DOHH2 (cell line): ENCODE measurements around the gene LRG1.

ENCODE experiments used
- H3F3A ChIP-seq: fragments of 200-600 bp; sonication (generic), shearing (Covaris generic); 2 replicates; pipeline ENCODE4 v1.6.0; 2016; ENCODE audit warnings: antibody characterized with exemption, mild to moderate bottlenecking; ENCODE audit not compliant: control insufficient read depth, insufficient read depth
- H3K27ac ChIP-seq: fragments of 200-600 bp; sonication (generic); 2 replicates; pipeline ENCODE4 v1.5.1; 2014; ENCODE audit warnings: low read depth, mild to moderate bottlenecking, low read length, moderate library complexity
- H3K27me3 ChIP-seq: fragments of 200-600 bp; sonication (generic); 2 replicates; pipeline ENCODE4 v1.6.1; 2014; ENCODE audit warnings: mild to moderate bottlenecking, low read length, mixed read lengths; ENCODE audit not compliant: control insufficient read depth
- H3K36me3 ChIP-seq: fragments of 200-600 bp; sonication (generic); 2 replicates; pipeline ENCODE4 v1.6.1; 2014; ENCODE audit warnings: mild to moderate bottlenecking, low read length, moderate library complexity, mixed read lengths; ENCODE audit not compliant: control insufficient read depth
- H3K4me1 ChIP-seq: fragments of 200-600 bp; sonication (generic); 2 replicates; pipeline ENCODE4 v1.6.1; 2014; ENCODE audit warnings: mild to moderate bottlenecking, low read length, mixed read lengths; ENCODE audit not compliant: control insufficient read depth
- H3K4me2 ChIP-seq: fragments of 200-600 bp; sonication (generic); 2 replicates; pipeline ENCODE4 v1.6.0; 2014; ENCODE audit warnings: mild to moderate bottlenecking, low read length, moderate library complexity
- H3K4me3 ChIP-seq: fragments of 200-600 bp; sonication (generic); 2 replicates; pipeline ENCODE4 v1.5.1; 2014; ENCODE audit warnings: mild to moderate bottlenecking, low read length, mixed read lengths
- H3K79me2 ChIP-seq: fragments of 200-600 bp; sonication (generic); 2 replicates; pipeline ENCODE4 v1.6.1; 2014; ENCODE audit warnings: mild to moderate bottlenecking, low read length, mixed read lengths; ENCODE audit not compliant: control insufficient read depth
- H3K9me2 ChIP-seq: fragments of 200-600 bp; sonication (generic); replicated peaks from 2 replicates; pipeline ENCODE4 v1.6.1; 2014; ENCODE audit warnings: mild to moderate bottlenecking, low read length, mixed read lengths; ENCODE audit not compliant: control insufficient read depth
- H3K9me3 ChIP-seq: fragments of 200-600 bp; sonication (generic); 2 replicates; pipeline ENCODE4 v1.6.1; 2014; ENCODE audit warnings: antibody characterized with exemption, low read length, mixed read lengths; ENCODE audit not compliant: control insufficient read depth, insufficient read depth
- H4K20me1 ChIP-seq: fragments of 200-600 bp; sonication (generic); 2 replicates; pipeline ENCODE4 v1.6.0; 2014; ENCODE audit warnings: low read depth, mild to moderate bottlenecking, antibody characterized with exemption, low read length, moderate library complexity; ENCODE audit not compliant: control insufficient read depth, insufficient read depth
- CTCF ChIP-seq: fragments of 200-600 bp; sonication (generic); IDR thresholded peaks from one replicate; pipeline ENCODE4 v1.5.1; 2014; ENCODE audit warnings: antibody characterized with exemption, mild to moderate bottlenecking, low read depth, low read length; ENCODE audit not compliant: poor library complexity, severe bottlenecking
- EZH2phosphoT487 ChIP-seq: fragments of 200-600 bp; sonication (generic); IDR thresholded peaks from 2 replicates; pipeline ENCODE4 v1.6.1; 2017; ENCODE audit warnings: borderline replicate concordance, mild to moderate bottlenecking, antibody characterized with exemption, low read length, moderate library complexity, mixed read lengths

The LRG1 gene

DNA sequence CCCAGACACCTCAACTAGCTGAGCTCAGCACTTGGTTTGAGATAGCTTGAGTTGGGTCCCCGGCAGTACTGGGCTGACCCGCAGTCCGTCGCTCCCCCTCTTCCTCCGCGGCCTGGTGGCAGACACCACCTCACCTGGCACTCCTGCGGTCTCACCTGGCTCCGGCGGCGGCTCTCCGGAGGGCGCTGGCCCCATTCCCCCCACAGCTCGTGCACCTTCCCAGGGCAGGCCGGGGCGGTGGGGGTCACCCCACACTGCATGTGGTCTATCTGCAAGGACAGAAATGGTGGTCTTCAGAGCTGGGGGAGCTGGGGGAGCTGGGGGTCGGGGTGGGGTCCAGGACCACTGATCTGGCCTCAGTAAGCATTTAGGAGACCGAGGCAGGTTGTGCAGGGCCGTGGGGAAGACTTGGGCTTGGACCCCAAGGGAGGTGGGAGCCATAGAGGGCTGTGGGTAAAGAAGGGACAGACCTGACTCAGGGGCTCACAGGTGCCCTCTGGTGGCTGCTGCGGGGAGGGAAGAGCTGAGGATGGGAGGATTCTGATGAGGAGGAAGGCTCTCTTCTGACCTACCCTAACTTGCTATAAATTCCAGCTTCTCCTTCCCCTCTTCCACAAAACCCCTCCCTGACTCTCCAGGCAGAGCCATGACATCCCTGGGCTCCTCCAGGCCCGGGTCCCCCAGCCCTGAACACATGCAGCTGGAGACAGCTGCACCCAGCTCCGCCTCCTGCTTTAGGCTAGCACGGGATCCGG, 14.9 kb downstream of the LRG1 start:
- no peaks in the 10 kb centered on the region for H3K9me2 ChIP-seq
- no peaks in the 10 kb centered on the region for H3K79me2 ChIP-seq
- no peak overlapping the region for H3K4me2 ChIP-seq
- no peaks in the 10 kb centered on the region for H3K36me3 ChIP-seq
- TF ChIP-seq EZH2phosphoT487 (no peak), CTCF (peak; percentile 79)
- H3F3A ChIP-seq, result no peaks in the 10 kb centered on the region
- H3K4me1 ChIP-seq, result no peaks in the 10 kb centered on the region
- H3K27ac ChIP-seq, result no peak overlapping the region
- no peaks in the 10 kb centered on the region for H3K27me3 ChIP-seq
- no peak overlapping the region for H3K4me3 ChIP-seq
- H3K9me3 ChIP-seq, result no peaks in the 10 kb centered on the region
- no peaks in the 10 kb centered on the region for H4K20me1 ChIP-seq

GRCh38 chr19:4523306-4524110, 16.3 kb downstream of the LRG1 start:
- Histone ChIP-seq H3K27ac (no peak overlapping the region), H3K4me2 (no peak overlapping the region), H3K79me2 (no peaks in the 10 kb centered on the region), H4K20me1 (no peaks in the 10 kb centered on the region), H3F3A (no peaks in the 10 kb centered on the region), H3K4me1 (no peaks in the 10 kb centered on the region), H3K9me3 (no peaks in the 10 kb centered on the region), H3K27me3 (no peaks in the 10 kb centered on the region), H3K36me3 (no peaks in the 10 kb centered on the region), H3K9me2 (no peaks in the 10 kb centered on the region), H3K4me3 (no peak overlapping the region)
- TF ChIP-seq EZH2phosphoT487 (no peak), CTCF (peak; percentile 83)

DNA sequence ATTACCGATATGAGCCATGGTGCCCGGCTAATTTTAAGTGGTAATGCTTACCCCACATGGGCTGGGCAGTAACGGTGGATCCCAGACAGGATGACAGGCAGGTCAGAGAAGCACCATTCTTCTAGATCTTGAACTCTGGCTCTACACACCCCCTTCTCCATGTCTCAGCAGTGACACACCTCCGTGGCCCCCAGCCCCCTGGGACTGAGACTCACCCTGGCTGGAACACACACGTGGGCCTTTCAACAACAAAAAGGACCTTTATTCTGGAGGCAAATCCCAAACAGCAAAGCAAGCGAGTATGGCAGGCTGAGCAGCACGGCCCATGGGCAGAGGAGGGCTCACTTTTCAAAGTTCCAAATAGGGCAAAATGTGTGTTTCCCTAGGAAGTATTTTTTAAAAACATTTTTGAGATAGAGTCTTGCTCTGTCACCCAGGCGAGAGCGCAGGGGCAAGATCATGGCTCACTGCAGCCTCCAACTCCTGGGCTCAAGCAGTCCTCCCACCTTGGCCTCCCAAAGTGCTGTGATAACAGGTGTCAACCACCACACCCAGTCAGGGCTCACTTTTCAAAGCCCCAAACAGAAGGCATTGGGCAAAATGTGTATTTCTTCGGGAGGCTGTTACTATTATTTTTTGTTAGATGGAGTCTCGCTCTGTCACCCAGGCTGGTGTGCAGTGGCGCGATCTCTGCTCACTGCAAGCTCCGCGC, 17.4 kb downstream of the LRG1 start:
- Histone ChIP-seq H3F3A (no peaks in the 10 kb centered on the region), H4K20me1 (no peaks in the 10 kb centered on the region), H3K9me3 (no peaks in the 10 kb centered on the region), H3K36me3 (no peaks in the 10 kb centered on the region), H3K4me3 (no peak overlapping the region), H3K9me2 (no peaks in the 10 kb centered on the region), H3K27ac (no peak overlapping the region), H3K27me3 (no peaks in the 10 kb centered on the region), H3K4me2 (no peak overlapping the region), H3K79me2 (no peaks in the 10 kb centered on the region), H3K4me1 (no peaks in the 10 kb centered on the region)
- TF ChIP-seq EZH2phosphoT487 (no peak), CTCF (no peak)
